Loucy (cell line): Measurements from ENCODE around the gene OR6K2.

ENCODE experiments used
- CTCF ChIP-seq: fragments of 200-600 bp; sonication (generic); conservative IDR thresholded peaks from 2 replicates; pipeline ENCODE4 v1.5.1; 2014; ENCODE audit warnings: mild to moderate bottlenecking, antibody characterized with exemption, low read length
- EZH2phosphoT487 ChIP-seq: fragments of 200-600 bp; IDR thresholded peaks from 2 replicates; pipeline ENCODE4 v1.6.1; 2018; ENCODE audit warnings: antibody characterized with exemption, mild to moderate bottlenecking, moderate library complexity, borderline replicate concordance

- no peak for TF ChIP-seq CTCF
- TF ChIP-seq EZH2phosphoT487 = no peak
Measured at GRCh38 chr1:158689875-158690274, 10.6 kb downstream of the OR6K2 start.
